ENCODE measurements around the gene TSLP. TPM values are rescaled to one million over a fixed set of nuclear protein-coding genes. Genes with fewer than 3 reads are reported as not detected.

The TSLP gene
- total and polyA plus RNA-seq, 2 of the 8 experiments (the other 6 are each of a cell fraction or from before 2014, with no cell fraction given), result 0.39 to 1.9 TPM

- Histone ChIP-seq H3K79me2 (ENCODE audit: control insufficient read depth in 1 of 2, insufficient read depth in 2 of 2, low read length in 2 of 2) (peaks cover 17 to 42% of the 10 kb centered on the region in 2 experiments), H4K8ac (ENCODE audit: extremely low read depth, insufficient read depth, low read length) (peak within 1 kb of the TSS; percentile 96; the same call in 1 of the 2 replicates), H3K4me3 (ENCODE audit: extremely low read depth in 1 of 4, insufficient read depth in 2 of 4, low read depth in 3 of 4, low read length in 4 of 4) (peak within 1 kb of the TSS; percentile 78 to 99 (median 98)), H3K23me2 (ENCODE audit: low read depth, low read length) (0 out of 2 replicates have a peak, but pooled peaks cover 2% of the 10 kb centered on the region), H3K23ac (ENCODE audit: insufficient read length) (no peak within 1 kb of the TSS), H3K4me2 (ENCODE audit: insufficient read depth in 1 of 2, low read depth in 2 of 2, low read length in 2 of 2) (peak within 1 kb of the TSS; percentile 67 to 69), H3K79me1 (ENCODE audit: low read depth, low read length) (no peaks in the 10 kb centered on the region; the same call in 1 of the 2 replicates), H3K56ac (replicated peaks; ENCODE audit: insufficient read length, low read depth, low read length) (no peak within 1 kb of the TSS), H3K27ac (ENCODE audit: low read depth, low read length) (peak within 1 kb of the TSS; percentile 77), H2BK15ac (ENCODE audit: low read length) (no peak within 1 kb of the TSS), H4K5ac (ENCODE audit: insufficient read length, low read depth, low read length) (peak within 1 kb of the TSS; percentile 20), H3K36me3 (ENCODE audit: control insufficient read depth in 2 of 4, insufficient read depth in 4 of 4, low read length in 3 of 4) (peaks cover 0 to 20% (median 11%) of the 10 kb centered on the region in 4 experiments; a peak in 4 of 8 replicates), H2BK20ac (ENCODE audit: low read length) (no peak within 1 kb of the TSS), H2AK5ac (ENCODE audit: low read depth, low read length) (no peak within 1 kb of the TSS), H4K91ac (replicated peaks; ENCODE audit: insufficient read length, low read length) (peak within 1 kb of the TSS; percentile 32), H2BK12ac (ENCODE audit: low read depth, low read length) (no peak within 1 kb of the TSS; the same call in 1 of the 2 replicates), H3K18ac (ENCODE audit: extremely low read depth, low read length) (peak within 1 kb of the TSS; percentile 10; the same call in 1 of the 2 replicates), H4K20me1 (replicated peaks in 1 of 2; ENCODE audit: control insufficient read depth in 1 of 2, insufficient read depth in 2 of 2, low read length in 2 of 2) (no peaks in the 10 kb centered on the region), H2BK120ac (replicated peaks; ENCODE audit: low read depth, low read length) (no peak within 1 kb of the TSS), H3K27me3 (replicated peaks in 1 of 4; ENCODE audit: control insufficient read depth in 3 of 4, extremely low read depth in 1 of 4, insufficient read depth in 3 of 4, low read length in 3 of 4) (peaks cover 4 to 6% (median 5%) of the 10 kb centered on the region in 4 experiments), H2BK5ac (ENCODE audit: low read depth, low read length) (peak within 1 kb of the TSS; percentile 73), H3K4ac (replicated peaks; ENCODE audit: insufficient read length, low read depth, low read length) (no peak within 1 kb of the TSS), H3K4me1 (replicated peaks in 1 of 4; ENCODE audit: control insufficient read depth in 3 of 4, insufficient read depth in 4 of 4, low read length in 3 of 4) (peaks cover 0 to 3% (median under 1%) of the 10 kb centered on the region in 4 experiments; a peak in 1 of 7 replicates), H2AFZ (ENCODE audit: low read length) (peak within 1 kb of the TSS; percentile 89), H3K9me3 (ENCODE audit: insufficient read depth in 2 of 2, low read depth in 1 of 2, low read length in 1 of 2) (peaks cover 8 to 9% of the 10 kb centered on the region in 2 experiments), H3K9ac (replicated peaks in 1 of 4; ENCODE audit: extremely low read depth in 1 of 4, low read depth in 3 of 4, low read length in 3 of 4) (peak within 1 kb of the TSS; percentile 76 to 89 (median 86)), H3K14ac (ENCODE audit: insufficient read length) (no peak within 1 kb of the TSS)
- DNase-seq (ENCODE audit: low read depth in 1 of 2, low spot score in 2 of 2) (peak; percentile 81 to 93), FAIRE-seq (peak; percentile 86)
- 2% methylated on average over 47 of the region's 50 CpGs; no CpG with 5 or more reads in 1 of the 2 experiments for WGBS, 2 experiments (ENCODE audit: extremely low coverage in 1 of 2, insufficient coverage in 1 of 2, insufficient read length in 1 of 2, insufficient replicate concordance in 2 of 2, low coverage in 1 of 2, low lambda C conversion rate in 2 of 2, missing lambda C conversion rate in 1 of 2)
- POLR2A ChIA-PET (ENCODE audit: partially characterized antibody), result interaction anchor here (0.8 to 1.9 kb wide), 5 partner anchors 10 to 43 kb away, joined by 3 to 5 read pairs (median 3); no protein-coding TSS in a partner anchor
- CTCF ChIA-PET (ENCODE audit: partially characterized antibody), result interaction anchor here (0.9 to 2.2 kb wide), 3 partner anchors 11 to 25 kb away, joined by 3 to 8 read pairs (median 4); no protein-coding TSS in a partner anchor
- TF ChIP-seq BCL11A (IDR thresholded peaks at IDR 0.05; ENCODE audit: low read depth in 2 of 2, low read length in 2 of 2), result no peak
- 0 out of 2 replicates have a peak, but pooled peaks have one; percentile 29 for TF ChIP-seq BACH1 (IDR thresholded peaks at IDR 0.05; ENCODE audit: low read length)
Observed at GRCh38 chr5:111092062-111092853, 20.7 kb downstream of the TSLP start, which contains the start of gene WDR36. WDR36 (plus strand) TSS chr5:111092348; CDS start chr5:111092457, 109 bp downstream.
